ENCODE measurements around the gene UROC1. TPM values are rescaled to one million over a fixed set of nuclear protein-coding genes. Genes with fewer than 3 reads are reported as not detected.

The UROC1 gene
- total and polyA plus RNA-seq, 2 of the 13 experiments (the other 11 are each of a cell fraction or from before 2014, with no cell fraction given) = 0.71 to 1.3 TPM

GRCh38 chr3:126557415-126557745, 39.8 kb upstream of the UROC1 start:
- no peak overlapping the region for H3K4me2 ChIP-seq (ENCODE audit: low read depth, low read length)
- TF ChIP-seq SOX5 (CRISPR knock-in tag; IDR thresholded peaks at IDR 0.05; ENCODE audit: borderline replicate concordance) (no peak), FOXP4 (CRISPR knock-in tag; IDR thresholded peaks at IDR 0.05) (no peak), ZNF563 (CRISPR knock-in tag; IDR thresholded peaks at IDR 0.05) (no peak), KDM5B (CRISPR knock-in tag; IDR thresholded peaks at IDR 0.05; ENCODE audit: borderline replicate concordance) (no peak), BATF2 (CRISPR knock-in tag; IDR thresholded peaks at IDR 0.05) (no peak), ZNF292 (CRISPR knock-in tag; IDR thresholded peaks at IDR 0.05; ENCODE audit: borderline replicate concordance, low read depth) (no peak), ZNF207 (IDR thresholded peaks at IDR 0.05; ENCODE audit: borderline replicate concordance) (no peak), ZC3H4 (CRISPR knock-in tag; IDR thresholded peaks at IDR 0.05; ENCODE audit: borderline replicate concordance) (no peak), NFKB2 (CRISPR knock-in tag; IDR thresholded peaks at IDR 0.05; ENCODE audit: borderline replicate concordance) (no peak), PREB (CRISPR knock-in tag; IDR thresholded peaks at IDR 0.05) (no peak)
- 95% methylated on average over 3 of the region's 11 CpGs for WGBS (ENCODE audit: low lambda C conversion rate)
- no peak overlapping the region for H2AFZ ChIP-seq (ENCODE audit: low read length)
- ChIA-PET POLR2A (no interaction called here), CTCF (ENCODE audit: low intra/inter-chr PET ratio, low total read pairs) (no interaction called here)
- no peak for DNase-seq (ENCODE audit: low spot score)
- no peak; the same call in 2 of the 3 replicates for ATAC-seq
- no peaks in the 10 kb centered on the region for H4K20me1 ChIP-seq (ENCODE audit: insufficient read depth, low read length)
- no peaks in the 10 kb centered on the region for H3K79me2 ChIP-seq (ENCODE audit: insufficient read depth, low read length)
- no peak for FAIRE-seq
- intact Hi-C loops (cut with micrococcal nuclease; ENCODE audit: unreplicated experiment) = loop anchor here (10.0 kb wide), 2 partner anchors 63 to 917 kb away; no protein-coding TSS in a partner anchor
- no peaks in the 10 kb centered on the region for H3K36me3 ChIP-seq (replicated peaks in 1 of 2; ENCODE audit: control insufficient read depth in 1 of 2, insufficient read depth in 2 of 2, low read length in 2 of 2)
- in situ Hi-C loops (cut with HindIII; ENCODE audit: extremely low pct_ligation_motif_present, low pct_unique_long_range_greater_than_20kb) = no loop called here
- no peak overlapping the region for H3K9ac ChIP-seq (ENCODE audit: insufficient read depth, low read depth, low read length)
- no TSS peak for BruUV-seq (replicated peaks)
- no peaks in the 10 kb centered on the region for H3K4me1 ChIP-seq (ENCODE audit: insufficient read depth, low read length)
- no peaks in the 10 kb centered on the region for H3K9me3 ChIP-seq (ENCODE audit: low read length)
- H3K27me3 ChIP-seq (ENCODE audit: control insufficient read depth in 1 of 2, insufficient read depth in 2 of 2, low read length in 2 of 2) = peaks cover 8 to 33% of the 10 kb centered on the region in 2 experiments; a peak in 4 of 5 replicates
- no peak overlapping the region for H3K27ac ChIP-seq (ENCODE audit: extremely low read length, insufficient read depth, low read length)
- no peak overlapping the region for H3K4me3 ChIP-seq (replicated peaks in 1 of 3; ENCODE audit: insufficient read depth in 1 of 3, low read depth in 2 of 3, low read length in 3 of 3)
